Erythroblast (primary cell): ENCODE data around the gene ELL.

Experiments used
- GATA1 ChIP-seq: IDR thresholded peaks from 2 replicates; pipeline ENCODE4 v1.6.1; 2011; ENCODE audit warnings: low read depth, mild to moderate bottlenecking, control low read depth, low read length, moderate library complexity
- POLR2A ChIP-seq: IDR thresholded peaks from 2 replicates; pipeline ENCODE4 v1.6.1; 2011; ENCODE audit warnings: mild to moderate bottlenecking, low read length

DNA sequence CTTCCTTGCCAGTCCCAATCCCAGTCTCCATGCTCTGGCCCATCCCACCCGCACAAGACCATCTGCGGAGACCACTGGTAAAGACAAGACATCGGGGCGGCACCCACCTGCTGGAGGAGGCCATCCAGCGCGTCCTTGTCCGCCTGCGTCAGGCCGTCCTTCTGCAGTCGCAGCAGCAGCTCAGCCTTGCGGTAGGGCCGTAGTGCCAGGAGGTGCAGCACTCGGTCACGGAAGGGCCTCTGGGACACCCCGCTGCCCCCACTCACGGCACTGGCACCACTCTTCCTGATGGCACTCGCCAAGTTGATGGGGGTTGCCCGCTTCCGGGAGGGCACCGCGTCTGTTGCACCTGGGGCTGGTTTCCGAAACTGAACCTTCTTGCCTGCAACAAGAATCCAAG, 60.4 kb downstream of the ELL start:
- TF ChIP-seq POLR2A (no peak), GATA1 (no peak)
